Trophoblast cell (in vitro differentiated cells and primary cell): ENCODE data around the gene FANCC.
A peak's percentile ranks its signal among the peaks of the same experiment; 100 is the strongest.

Experiments used
- DNase-seq, 2 donors: peaks; one replicate each; pipeline ENCODE4 v3.0.0-alpha.2; 2016
- H2AFZ ChIP-seq: 2 replicates; pipeline ENCODE4 v1.6.1; 2013; ENCODE audit warnings: low read length, moderate library complexity, mild to moderate bottlenecking; ENCODE audit not compliant: insufficient read depth, poor library complexity
- H2AK5ac ChIP-seq: 2 replicates; pipeline ENCODE4 v1.6.1; 2013; ENCODE audit warnings: mild to moderate bottlenecking, low read length
- H2BK120ac ChIP-seq: 2 replicates; pipeline ENCODE4 v1.6.1; 2013; ENCODE audit warnings: low read length, mild to moderate bottlenecking, moderate library complexity; ENCODE audit not compliant: insufficient read depth, poor library complexity
- H2BK12ac ChIP-seq: 2 replicates; pipeline ENCODE4 v1.6.1; 2013; ENCODE audit warnings: mild to moderate bottlenecking, low read length, moderate library complexity
- H2BK5ac ChIP-seq: 2 replicates; pipeline ENCODE4 v1.6.1; 2013; ENCODE audit warnings: low read length, low read depth, moderate library complexity, mild to moderate bottlenecking; ENCODE audit not compliant: poor library complexity
- H3K14ac ChIP-seq: 2 replicates; pipeline ENCODE4 v1.6.1; 2013; ENCODE audit warnings: mild to moderate bottlenecking, low read length
- H3K18ac ChIP-seq: 2 replicates; pipeline ENCODE4 v1.6.1; 2013; ENCODE audit warnings: mild to moderate bottlenecking, low read length
- H3K23ac ChIP-seq: 2 replicates; pipeline ENCODE4 v1.6.1; 2013; ENCODE audit warnings: low read length
- H3K27ac ChIP-seq: 2 replicates; pipeline ENCODE4 v1.5.1; 2013; ENCODE audit warnings: low read depth, mild to moderate bottlenecking, inconsistent platforms, low read length, moderate library complexity
- H3K27me3 ChIP-seq: 2 replicates; pipeline ENCODE4 v1.6.1; 2013; ENCODE audit warnings: inconsistent platforms, mild to moderate bottlenecking, low read length, moderate library complexity; ENCODE audit not compliant: insufficient read depth
- H3K36me3 ChIP-seq, 2 experiments: 1 replicate in 1 of 2; 2 replicates in 1 of 2; pipeline ENCODE4 v1.6.1; 2013; ENCODE audit warnings: low read length in 2 of 2, mild to moderate bottlenecking in 2 of 2, moderate library complexity in 1 of 2; ENCODE audit not compliant: insufficient read depth in 2 of 2, control insufficient read depth in 1 of 2
- H3K4ac ChIP-seq: 2 replicates; pipeline ENCODE4 v1.6.1; 2013; ENCODE audit warnings: low read depth, mild to moderate bottlenecking, low read length, moderate library complexity
- H3K4me1 ChIP-seq, 2 experiments: 1 replicate in 1 of 2; 2 replicates in 1 of 2; pipeline ENCODE4 v1.6.1; 2013; ENCODE audit warnings: low read length in 2 of 2, mild to moderate bottlenecking in 2 of 2, moderate library complexity in 1 of 2; ENCODE audit not compliant: insufficient read depth in 2 of 2, control insufficient read depth in 1 of 2
- H3K4me2 ChIP-seq: 2 replicates; pipeline ENCODE4 v1.6.1; 2013; ENCODE audit warnings: inconsistent platforms, mild to moderate bottlenecking, low read length, moderate library complexity
- H3K4me3 ChIP-seq: 2 replicates; pipeline ENCODE4 v1.5.1; 2013; ENCODE audit warnings: mild to moderate bottlenecking, low read depth, low read length, inconsistent platforms
- H3K79me1 ChIP-seq: one replicate; pipeline ENCODE4 v1.6.1; 2013; ENCODE audit warnings: low read length
- H3K79me2 ChIP-seq: 2 replicates; pipeline ENCODE4 v1.6.1; 2013; ENCODE audit warnings: low read length, mild to moderate bottlenecking; ENCODE audit not compliant: control insufficient read depth, insufficient read depth, poor library complexity
- H3K9ac ChIP-seq: 2 replicates; pipeline ENCODE4 v1.6.1; 2013; ENCODE audit warnings: mild to moderate bottlenecking, low read length
- H3K9me3 ChIP-seq: 2 replicates; pipeline ENCODE4 v1.6.1; 2013; ENCODE audit warnings: low read depth, mild to moderate bottlenecking, control low read depth, inconsistent platforms, low read length; ENCODE audit not compliant: insufficient read depth
- H4K12ac ChIP-seq: 2 replicates; pipeline ENCODE4 v1.6.1; 2013; ENCODE audit warnings: low read depth, mild to moderate bottlenecking, low read length, moderate library complexity
- H4K8ac ChIP-seq: 2 replicates; pipeline ENCODE4 v1.6.1; 2013; ENCODE audit warnings: low read depth, mild to moderate bottlenecking, low read length, moderate library complexity
- H4K91ac ChIP-seq: one replicate; pipeline ENCODE4 v1.6.1; 2013; ENCODE audit warnings: low read depth, mild to moderate bottlenecking, low read length, moderate library complexity
- WGBS: extraction: QIAGEN DNeasy Blood & Tissue Kit; methylation state at CpG from one replicate; pipeline ENCODE4 v1.1.7; 2013; ENCODE audit warnings: missing lambda C conversion rate; ENCODE audit not compliant: insufficient read length, insufficient coverage; ENCODE audit errors: extremely low coverage; 5-methylcytosine and 5-hydroxymethylcytosine counted together

The FANCC gene

GRCh38 chr9:95078511-95078910 is 239.0 kb downstream of the FANCC start:
- no peak for DNase-seq
- H2AK5ac ChIP-seq = no peak overlapping the region
- peak overlapping the region; percentile 29 for H3K14ac ChIP-seq
- H3K27me3 ChIP-seq = no peaks in the 10 kb centered on the region
- peaks cover 7% of the 10 kb centered on the region for H3K9me3 ChIP-seq
- no peak overlapping the region for H2BK12ac ChIP-seq
- H3K9ac ChIP-seq = no peak overlapping the region
- WGBS = no CpG with 5 or more reads among the region's 12 CpGs
- H3K4ac ChIP-seq = no peak overlapping the region
- H3K4me3 ChIP-seq = no peak overlapping the region
- H4K91ac ChIP-seq = no peak overlapping the region
- no peak overlapping the region for H3K23ac ChIP-seq
- H2BK5ac ChIP-seq = no peak overlapping the region
- no peak overlapping the region for H2BK120ac ChIP-seq
- no peak overlapping the region for H3K27ac ChIP-seq
- no peak overlapping the region for H4K8ac ChIP-seq
- no peak overlapping the region for H2AFZ ChIP-seq
- H3K18ac ChIP-seq = peak overlapping the region; percentile 34
- H3K4me1 ChIP-seq = peaks cover 6 to 14% of the 10 kb centered on the region in 2 experiments
- peaks cover 2% of the 10 kb centered on the region for H3K79me1 ChIP-seq
- H4K12ac ChIP-seq = no peak overlapping the region
- H3K36me3 ChIP-seq = peaks cover 40 to 49% of the 10 kb centered on the region in 2 experiments
- no peak overlapping the region for H3K4me2 ChIP-seq
- H3K79me2 ChIP-seq = peaks cover 3% of the 10 kb centered on the region

GRCh38 chr9:95077766-95078370 is 239.6 kb downstream of the FANCC start:
- Histone ChIP-seq H3K27ac (no peak overlapping the region), H4K91ac (no peak overlapping the region), H3K23ac (no peak overlapping the region), H3K36me3 (peaks cover 37 to 46% of the 10 kb centered on the region in 2 experiments), H3K27me3 (no peaks in the 10 kb centered on the region), H3K4ac (no peak overlapping the region), H4K12ac (no peak overlapping the region), H3K9me3 (peaks cover 3% of the 10 kb centered on the region), H3K9ac (no peak overlapping the region), H3K14ac (no peak overlapping the region), H3K79me1 (peaks cover 2% of the 10 kb centered on the region), H2AFZ (no peak overlapping the region), H3K4me1 (peaks cover 6 to 14% of the 10 kb centered on the region in 2 experiments), H2BK5ac (no peak overlapping the region), H2BK120ac (no peak overlapping the region), H3K4me3 (no peak overlapping the region), H2BK12ac (no peak overlapping the region), H2AK5ac (no peak overlapping the region), H3K4me2 (no peak overlapping the region), H3K18ac (no peak overlapping the region), H3K79me2 (peaks cover 3% of the 10 kb centered on the region), H4K8ac (no peak overlapping the region)
- WGBS = no CpG with 5 or more reads among the region's 17 CpGs
- no peak for DNase-seq

DNA sequence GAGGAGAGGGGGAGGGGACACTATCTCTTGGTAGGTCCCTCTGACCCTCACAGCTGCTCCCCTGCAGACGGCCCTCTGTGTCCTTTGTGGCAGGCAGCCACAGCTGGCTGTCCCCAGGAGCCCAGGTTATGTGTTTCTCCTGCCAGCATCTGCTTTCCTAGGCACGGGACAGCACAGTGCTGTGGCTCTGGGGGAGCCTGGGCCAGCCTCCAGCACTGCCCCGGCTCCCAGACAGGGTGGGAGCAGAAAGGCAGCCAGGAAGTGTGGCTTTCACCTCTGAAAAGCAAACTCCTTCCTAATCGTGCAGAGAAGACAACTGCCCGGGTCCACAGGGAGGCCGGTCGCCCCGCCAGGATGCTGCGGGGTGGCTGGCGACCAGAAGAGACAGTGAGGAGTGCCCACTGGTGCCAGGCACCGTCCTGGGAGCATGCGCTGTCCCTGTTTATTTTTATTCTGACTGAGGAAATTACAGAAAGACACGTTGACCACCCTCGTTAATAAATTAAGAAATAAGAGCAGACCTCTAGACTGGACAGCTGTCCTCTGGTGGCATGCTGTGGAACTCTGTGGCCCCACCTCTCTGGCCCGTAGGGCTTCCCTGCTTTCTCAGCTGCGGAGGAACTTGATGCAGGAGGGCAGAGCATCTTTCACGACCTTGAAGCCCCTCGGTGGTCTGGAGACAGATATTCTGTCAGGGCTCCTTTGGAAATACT is 240.3 kb downstream of the FANCC start:
- Histone ChIP-seq H3K14ac (no peak overlapping the region), H2AK5ac (no peak overlapping the region), H3K4me1 (peaks cover 6 to 14% of the 10 kb centered on the region in 2 experiments), H2AFZ (no peak overlapping the region), H4K91ac (no peak overlapping the region), H3K4me3 (no peak overlapping the region), H2BK120ac (no peak overlapping the region), H2BK5ac (no peak overlapping the region), H3K9ac (no peak overlapping the region), H3K23ac (no peak overlapping the region), H3K18ac (peak overlapping the region; percentile 58), H3K4me2 (no peak overlapping the region), H4K8ac (no peak overlapping the region), H3K79me2 (peaks cover 3% of the 10 kb centered on the region), H4K12ac (no peak overlapping the region), H3K4ac (no peak overlapping the region), H3K27me3 (no peaks in the 10 kb centered on the region), H3K36me3 (peaks cover 31 to 40% of the 10 kb centered on the region in 2 experiments), H3K27ac (no peak overlapping the region), H3K9me3 (peaks cover 2% of the 10 kb centered on the region), H2BK12ac (no peak overlapping the region), H3K79me1 (peaks cover 2% of the 10 kb centered on the region)
- no peak for DNase-seq
- no CpG with 5 or more reads among the region's 18 CpGs for WGBS

DNA sequence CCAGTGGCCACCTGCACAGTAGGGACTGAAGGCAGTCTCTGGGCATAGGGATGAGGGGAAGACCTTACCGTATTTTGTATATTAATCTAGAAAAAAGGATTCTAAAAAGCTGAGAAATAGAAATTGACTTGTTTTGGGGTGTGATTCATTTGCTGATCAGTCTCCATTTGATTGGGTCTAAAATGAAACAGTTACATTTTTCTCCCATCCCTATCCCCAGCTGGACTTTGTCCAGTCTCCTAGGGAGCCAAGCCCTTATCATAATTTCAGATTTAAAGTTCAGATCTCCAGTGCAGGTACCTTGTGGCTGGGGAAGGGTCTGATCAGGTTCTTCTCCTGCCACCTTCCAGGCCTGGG is 240.8 kb downstream of the FANCC start:
- H3K36me3 ChIP-seq = peaks cover 31 to 39% of the 10 kb centered on the region in 2 experiments
- H2AK5ac ChIP-seq = no peak overlapping the region
- no peak overlapping the region for H3K18ac ChIP-seq
- H3K27ac ChIP-seq = no peak overlapping the region
- no peaks in the 10 kb centered on the region for H3K27me3 ChIP-seq
- peaks cover 2% of the 10 kb centered on the region for H3K79me1 ChIP-seq
- H3K79me2 ChIP-seq = peaks cover 3% of the 10 kb centered on the region
- H3K9ac ChIP-seq = no peak overlapping the region
- no peak for DNase-seq
- peaks cover 2% of the 10 kb centered on the region for H3K9me3 ChIP-seq
- no peak overlapping the region for H2AFZ ChIP-seq
- H2BK120ac ChIP-seq = no peak overlapping the region
- H3K14ac ChIP-seq = no peak overlapping the region
- H4K8ac ChIP-seq = no peak overlapping the region
- H4K12ac ChIP-seq = no peak overlapping the region
- no peak overlapping the region for H3K4ac ChIP-seq
- whole genome bisulfite sequencing = no CpG with 5 or more reads among the region's 1 CpG
- no peak overlapping the region for H3K23ac ChIP-seq
- H3K4me3 ChIP-seq = no peak overlapping the region
- H3K4me1 ChIP-seq = peaks cover 6 to 14% of the 10 kb centered on the region in 2 experiments
- H4K91ac ChIP-seq = no peak overlapping the region
- no peak overlapping the region for H3K4me2 ChIP-seq
- no peak overlapping the region for H2BK12ac ChIP-seq
- no peak overlapping the region for H2BK5ac ChIP-seq
